GM19023 (cell line): ENCODE data around the gene CELSR1.

Experiments used
- ATAC-seq: cut with Tn5 transposase; IDR thresholded peaks from one replicate; pipeline ENCODE4 v1.9.1; 2021; ENCODE audit warnings: mild to moderate bottlenecking, moderate library complexity; ENCODE audit not compliant: unreplicated experiment

Gene CELSR1

DNA sequence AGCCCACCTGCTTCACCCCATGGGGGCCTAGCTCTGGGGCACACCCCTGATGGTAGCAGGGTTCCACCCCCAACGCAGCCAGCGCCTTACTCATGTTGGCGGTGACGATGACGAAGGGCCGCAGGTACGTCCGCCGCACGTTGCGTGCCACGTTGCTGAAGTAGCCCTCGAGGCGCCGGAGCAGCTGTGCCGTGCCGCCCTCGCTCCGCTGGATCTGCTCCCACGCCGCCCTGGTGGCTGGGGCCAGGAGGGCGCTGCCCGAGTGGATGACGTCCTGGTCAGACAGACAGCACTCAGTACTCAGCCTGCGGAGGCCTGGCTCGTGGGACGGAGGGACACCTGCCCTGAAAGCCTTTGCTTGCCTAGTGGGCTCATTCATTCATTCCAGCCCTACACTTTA lies 151.1 kb downstream of the CELSR1 start:
- no peak for ATAC-seq

DNA sequence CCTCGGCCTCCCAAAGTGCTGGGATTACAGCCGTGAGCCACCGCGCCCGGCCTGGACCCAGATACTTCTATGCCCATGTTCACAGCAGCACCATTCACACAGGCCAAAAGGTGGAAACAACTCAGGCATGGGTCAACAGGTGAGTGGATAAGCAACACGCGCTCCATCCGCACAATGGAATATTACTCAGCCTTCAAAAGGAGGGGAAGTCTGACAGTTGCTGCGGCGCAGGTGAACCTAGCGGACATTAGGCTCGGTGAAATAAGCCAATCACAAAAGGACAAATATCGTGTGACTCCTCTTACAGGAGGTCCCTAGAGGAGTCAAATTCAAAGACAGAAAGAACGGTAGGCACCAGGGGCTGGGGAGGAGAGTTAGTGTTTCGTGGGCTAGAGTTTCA lies 154.9 kb downstream of the CELSR1 start:
- no peak for ATAC-seq

DNA sequence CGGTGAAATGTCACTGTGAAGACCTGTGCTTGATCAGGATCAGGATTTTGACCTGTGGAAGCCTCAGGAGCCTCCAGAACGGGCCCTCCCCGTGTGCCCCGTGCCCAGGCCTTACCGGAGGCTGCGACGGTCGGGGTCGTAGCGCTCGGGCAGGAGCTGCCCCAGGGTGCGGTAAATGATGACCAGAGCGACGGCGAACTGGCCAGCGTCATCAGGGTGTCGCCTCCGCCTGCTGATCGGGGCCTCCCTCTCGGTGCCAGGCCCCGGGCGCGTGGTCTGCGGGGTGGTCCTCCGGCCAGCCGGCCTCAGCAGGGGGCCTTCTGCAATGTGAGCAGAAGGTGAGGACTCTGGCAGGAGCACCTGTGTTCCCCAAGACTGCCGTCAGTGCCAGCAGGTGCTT lies 155.7 kb downstream of the CELSR1 start:
- no peak for ATAC-seq

DNA sequence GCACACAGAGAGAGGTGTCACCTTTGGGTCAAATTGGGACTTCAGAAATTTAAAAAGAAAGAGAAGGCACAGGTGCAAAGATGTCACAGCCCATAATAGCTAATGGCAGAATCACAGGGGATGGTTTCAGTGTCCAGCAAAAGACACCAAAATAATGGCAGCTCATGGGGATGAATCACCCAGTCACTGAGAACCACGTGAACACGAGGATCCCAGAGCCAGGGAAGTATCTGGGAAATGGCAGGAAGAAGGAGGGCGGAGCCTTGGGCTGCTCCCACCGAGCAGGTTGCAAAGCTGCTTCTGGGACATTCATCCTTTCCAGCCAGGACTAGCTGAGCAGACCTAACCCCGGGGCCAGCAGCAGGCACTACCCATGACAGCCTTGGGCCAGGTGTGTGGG lies 156.3 kb downstream of the CELSR1 start:
- ATAC-seq, result no peak

DNA sequence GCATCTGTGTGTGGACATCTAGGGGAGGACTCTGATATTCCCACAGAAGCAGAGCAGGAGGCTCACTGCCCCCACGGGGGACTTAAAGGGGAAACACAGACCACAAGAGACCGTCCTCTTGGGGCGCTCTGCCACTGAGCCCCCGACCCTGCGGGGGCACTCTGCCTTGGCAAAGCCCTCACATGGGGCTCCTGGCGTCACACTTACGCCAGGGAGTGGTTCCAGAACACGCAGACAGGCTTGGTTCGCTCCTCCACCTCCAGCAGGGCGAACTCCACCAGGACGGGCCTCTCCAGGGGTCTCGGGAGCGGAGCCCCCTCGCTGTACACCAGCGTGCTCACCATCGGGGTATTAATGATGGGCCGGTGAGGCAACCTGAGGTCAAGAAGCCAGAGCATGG lies 156.8 kb downstream of the CELSR1 start:
- ATAC-seq, result no peak

DNA sequence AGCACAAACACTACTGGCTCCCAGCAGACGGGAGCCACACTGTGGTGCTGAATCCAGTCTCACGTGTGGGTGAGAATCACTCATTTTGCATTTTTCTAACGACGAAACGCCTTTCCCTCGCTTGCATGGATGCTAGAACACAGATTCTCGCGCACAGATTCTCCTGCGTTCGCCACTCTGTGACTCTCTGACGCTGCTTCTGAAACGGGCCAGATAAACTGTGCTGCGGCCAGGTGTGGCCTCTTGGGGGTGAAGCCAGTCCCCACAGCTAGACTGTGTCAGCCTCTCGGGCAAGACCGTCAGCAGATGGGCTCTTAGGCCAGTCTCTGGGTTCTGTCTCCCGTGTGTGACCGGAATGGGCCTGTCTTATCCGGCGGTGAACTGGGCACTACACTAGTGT lies 157.4 kb downstream of the CELSR1 start:
- no peak for ATAC-seq

DNA sequence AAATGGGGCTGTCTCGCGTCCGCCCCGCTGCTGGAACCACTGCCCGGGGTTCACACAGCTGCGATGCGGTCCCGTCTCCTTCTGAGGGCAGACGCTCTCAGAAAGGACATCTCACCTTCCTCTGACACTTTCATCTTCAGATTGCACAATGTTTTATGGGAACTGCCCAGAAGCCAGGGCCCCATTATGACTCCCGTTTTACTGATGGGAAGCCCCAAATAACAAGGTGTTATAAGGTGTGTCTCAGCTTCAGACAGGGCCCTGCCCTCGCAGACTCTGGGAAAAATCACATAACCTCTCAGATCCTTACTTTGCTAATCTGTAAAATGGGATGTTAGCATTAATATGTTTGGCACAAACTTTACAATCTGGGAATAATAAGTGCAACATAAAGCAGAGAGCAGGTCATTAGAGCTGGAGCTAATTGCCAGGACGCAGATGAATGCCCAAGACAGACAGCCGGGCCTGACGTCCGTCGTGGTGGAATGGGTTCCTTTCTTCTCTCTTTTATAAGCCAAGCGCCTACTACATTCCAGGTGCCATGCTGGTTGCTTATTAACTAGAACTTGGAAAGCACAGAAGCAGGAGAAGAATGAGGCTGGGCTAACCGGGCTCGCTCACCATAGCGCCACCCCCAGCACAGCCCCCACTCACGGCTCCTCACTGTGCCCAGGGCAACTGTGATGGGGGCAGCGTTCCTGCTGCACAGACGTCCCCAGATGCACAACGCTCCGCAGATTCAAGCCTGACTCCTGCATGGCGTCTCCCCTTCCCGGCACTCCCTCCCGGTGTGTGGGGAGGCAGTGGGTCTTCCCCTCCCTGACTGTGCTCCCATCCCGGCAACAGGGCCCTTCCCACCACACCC lies 158.1 kb downstream of the CELSR1 start:
- no peak for ATAC-seq

DNA sequence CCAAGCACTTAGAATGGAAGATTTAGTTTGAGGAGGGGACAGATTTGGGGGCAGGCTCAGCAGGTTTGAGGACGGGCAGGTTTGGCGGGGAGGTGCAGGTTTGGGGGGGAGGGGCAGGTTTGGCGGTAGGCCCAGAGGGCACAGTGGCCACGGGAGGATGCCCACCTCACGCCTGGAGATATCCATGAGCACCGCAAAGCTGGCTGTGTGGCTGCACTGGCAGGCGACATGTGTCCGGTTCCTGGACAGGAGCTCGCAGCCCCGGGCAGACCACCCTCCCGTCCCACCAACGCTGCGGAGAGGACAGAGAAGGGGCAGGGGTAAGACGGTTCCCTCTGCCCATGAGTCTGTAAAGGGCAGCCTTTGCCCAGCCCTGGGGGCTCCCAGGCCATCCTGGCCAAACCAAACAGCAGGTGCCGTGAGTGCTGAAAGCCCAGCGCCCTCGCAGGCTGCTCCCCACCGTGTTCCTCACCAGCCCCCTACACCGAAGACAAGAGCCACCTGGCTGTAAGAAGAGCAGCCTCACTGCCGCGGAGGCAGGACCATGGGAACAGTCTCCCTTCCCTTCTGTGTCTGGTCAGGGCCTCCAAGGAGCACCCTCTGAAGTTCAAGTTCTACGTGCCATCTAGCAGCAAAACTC lies 158.9 kb downstream of the CELSR1 start:
- ATAC-seq, result no peak

DNA sequence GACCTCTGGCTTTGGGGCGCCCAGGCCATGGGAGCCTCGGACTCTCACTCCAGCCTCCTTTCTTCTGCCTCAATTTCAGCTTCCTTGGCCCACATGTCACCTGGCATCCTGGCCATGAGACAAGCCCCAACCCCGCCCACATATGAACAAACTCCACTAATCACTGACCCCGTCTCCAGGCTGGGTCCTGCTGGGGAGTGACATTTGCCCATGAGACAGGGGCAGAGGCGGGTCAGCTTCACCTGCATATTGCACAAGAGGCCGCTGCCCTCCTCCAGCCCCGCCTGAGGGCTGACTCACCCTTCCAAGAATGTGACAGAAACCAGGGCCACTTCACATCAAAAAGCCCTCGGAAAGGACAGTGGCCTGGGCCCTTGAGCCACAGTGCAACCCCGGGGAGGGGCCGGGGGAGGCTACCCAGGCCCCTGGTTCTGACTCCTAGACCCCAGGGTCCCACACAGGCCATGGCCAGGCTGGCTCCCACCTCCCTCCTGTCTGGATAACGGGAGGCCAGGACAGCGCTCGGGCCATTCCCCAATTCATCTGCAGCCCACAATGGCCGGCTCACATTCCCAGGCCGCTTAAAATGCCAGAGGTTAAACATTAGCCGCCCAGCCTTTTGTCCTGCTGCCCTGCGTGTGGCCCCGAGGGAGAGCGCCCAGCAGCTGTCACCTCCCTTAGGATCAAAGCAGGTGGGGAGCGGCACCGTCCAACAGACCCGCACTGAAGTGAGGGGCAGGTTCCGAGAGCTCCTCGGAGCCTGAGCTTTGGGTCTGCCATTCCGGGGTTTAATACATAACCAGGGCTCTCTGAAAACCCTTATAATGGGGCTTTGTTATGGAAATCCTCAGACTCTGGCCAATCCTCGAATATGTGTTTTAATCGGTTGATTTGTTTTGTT lies 159.6 kb downstream of the CELSR1 start:
- no peak for ATAC-seq

DNA sequence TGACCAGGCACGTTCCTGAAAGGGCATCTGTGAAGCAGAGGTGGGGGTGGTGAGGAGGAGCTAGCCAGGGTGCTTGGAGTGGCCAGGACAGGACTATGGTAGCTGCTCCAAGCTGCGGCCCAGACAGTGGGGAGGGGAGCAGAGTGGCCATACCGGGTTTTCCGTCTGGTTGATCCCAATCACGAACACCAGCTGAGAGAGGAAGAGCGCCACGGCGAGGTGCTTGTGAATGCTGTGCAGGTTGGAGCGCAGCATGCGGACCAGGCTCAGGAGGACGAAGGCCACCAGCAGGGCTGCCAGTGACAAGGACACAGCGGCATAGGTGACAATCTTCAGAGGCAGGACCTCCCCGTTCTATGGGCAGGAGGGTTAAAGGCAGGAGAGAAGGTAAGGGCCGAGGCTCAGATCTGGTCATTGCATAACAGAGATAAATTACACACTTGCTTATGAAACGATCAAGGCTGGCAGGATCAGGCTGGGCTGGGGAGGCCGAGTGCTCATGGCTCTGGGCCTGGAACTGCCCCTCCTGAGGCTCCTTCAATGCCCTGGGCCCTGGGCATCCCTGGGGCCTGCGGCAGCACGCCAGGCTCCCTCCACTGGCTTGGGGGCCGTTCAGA lies 160.4 kb downstream of the CELSR1 start:
- ATAC-seq, result no peak

DNA sequence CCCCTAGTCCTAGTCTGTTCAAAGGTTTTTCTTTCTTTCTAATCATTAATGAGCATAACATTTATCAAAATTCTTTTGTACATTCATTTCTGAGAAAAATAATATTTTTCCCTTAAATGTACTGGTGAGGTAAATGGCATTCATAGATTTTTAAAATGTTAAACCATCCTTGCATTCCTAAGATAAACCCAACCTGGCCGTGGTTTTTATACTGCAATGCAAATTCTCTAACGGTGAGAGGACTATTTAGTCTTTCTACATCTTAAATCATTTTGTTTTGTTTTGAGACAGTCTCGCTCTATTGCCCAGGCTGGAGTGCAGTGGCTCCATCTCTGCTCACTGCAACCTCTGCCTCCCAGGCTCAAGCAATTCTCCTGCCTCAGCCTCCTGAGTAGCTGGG lies 161.3 kb downstream of the CELSR1 start:
- no peak for ATAC-seq

DNA sequence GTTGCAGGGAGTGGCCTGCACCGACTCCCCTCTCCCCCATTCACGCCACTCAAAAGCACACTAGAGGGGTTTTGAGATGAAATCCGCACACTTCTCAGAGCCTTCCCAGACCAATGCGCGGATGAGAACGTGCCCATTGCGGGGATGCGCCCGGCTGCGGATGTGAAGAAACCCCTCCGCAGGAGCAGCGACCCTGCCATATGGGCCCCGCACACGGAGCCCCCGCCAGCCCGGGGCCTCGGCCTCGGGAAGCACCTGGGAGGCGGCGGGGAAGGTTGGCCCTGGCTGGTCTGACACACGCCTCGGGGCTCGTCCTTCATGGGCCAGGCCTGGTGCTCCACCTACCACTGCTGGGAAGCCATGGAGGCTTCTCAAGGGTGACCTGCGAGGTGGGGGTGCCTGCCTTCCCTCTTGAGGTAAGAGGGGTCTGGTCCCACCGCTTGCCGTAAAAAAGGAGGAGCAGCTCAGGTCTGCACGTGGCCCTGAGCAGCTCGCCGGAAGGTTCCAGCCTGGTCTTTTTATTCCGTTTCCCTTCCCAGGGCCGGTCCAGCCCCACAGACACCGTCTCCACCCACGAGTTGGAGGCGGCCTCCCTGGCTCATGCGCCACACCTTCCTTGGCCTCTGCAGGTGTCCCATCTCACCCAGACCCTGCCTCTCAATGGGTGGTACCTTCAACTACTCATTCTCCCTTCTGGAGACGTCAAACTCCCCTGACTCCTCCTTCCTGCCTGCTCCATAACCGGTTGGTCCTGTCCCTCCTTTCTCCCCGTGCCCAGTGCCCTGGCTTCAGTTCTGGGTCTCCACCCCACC lies 162.6 kb downstream of the CELSR1 start:
- no peak for ATAC-seq

DNA sequence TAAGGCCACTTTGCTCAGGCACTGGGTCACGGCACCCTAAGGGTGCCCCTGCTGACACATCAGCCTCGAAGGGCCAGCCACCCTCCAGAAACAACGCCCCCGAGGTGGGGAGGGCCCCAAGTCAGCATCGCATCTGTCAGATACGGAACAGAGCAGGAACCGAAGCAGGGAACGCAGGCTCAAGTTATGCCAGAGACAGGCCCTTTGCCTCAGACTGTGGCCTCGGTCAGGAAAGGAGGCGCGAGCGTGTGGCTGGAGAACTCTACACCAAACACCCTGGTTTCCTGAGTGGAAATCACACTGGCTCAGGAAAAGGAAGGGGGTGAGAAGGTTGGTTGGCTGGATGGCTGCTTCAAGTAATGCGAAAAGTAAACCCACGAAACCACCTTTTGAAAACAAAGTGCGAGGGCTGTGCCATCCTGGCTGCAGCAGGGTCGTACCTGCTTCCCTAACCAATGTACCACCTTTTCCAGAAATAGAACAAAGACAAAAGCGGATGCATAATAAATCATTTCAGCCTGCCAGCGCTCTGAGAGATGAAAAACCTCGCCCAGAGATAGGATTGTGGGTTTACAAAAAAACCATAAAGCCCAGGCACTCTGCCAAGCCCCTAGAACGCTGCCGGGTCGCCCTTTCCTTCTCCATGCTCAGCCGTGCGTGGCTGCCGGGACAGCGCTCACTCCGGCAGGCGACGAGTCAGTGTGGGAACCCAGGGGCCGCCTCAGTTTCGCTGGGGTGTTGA lies 163.3 kb downstream of the CELSR1 start:
- no peak for ATAC-seq

DNA sequence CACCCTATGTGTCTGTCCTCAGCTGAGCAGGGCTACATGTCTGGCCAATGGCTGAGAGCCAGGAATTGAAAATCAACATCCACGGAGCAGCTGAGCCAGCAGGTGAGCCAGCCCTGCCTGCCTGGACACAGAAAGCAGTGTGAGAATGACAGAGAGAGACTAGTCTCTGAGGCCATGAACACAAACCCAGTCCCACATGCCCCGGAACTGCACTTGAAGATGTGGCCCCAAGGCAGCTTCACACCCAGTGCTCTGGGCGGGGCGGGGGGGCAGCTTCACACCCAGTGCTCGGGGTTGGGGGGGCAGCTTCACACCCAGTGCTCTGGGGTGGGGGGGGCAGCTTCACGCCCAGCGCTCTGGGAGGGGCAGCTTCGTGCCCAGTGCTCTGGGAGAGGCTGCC lies 164.3 kb downstream of the CELSR1 start:
- no peak for ATAC-seq

DNA sequence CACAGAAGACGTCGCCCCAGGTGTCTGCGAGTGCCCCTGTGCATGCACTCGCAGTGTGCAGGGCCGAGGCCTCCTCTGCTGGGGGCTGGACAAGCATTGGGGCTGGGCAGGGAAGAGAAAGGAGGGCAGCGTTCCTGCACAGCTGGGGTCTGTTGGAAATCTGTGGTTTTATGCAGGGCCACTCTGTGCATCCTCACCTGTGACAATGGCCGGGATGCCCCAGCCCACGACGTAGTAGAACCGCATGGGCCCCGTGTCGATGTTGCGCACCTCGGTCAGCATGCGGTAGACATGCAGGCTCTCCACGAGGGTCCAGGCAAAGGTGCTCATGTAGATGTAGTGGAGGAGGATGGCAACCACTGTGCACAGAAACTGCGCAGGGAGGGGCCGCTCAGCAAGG lies 164.7 kb downstream of the CELSR1 start:
- no peak for ATAC-seq

DNA sequence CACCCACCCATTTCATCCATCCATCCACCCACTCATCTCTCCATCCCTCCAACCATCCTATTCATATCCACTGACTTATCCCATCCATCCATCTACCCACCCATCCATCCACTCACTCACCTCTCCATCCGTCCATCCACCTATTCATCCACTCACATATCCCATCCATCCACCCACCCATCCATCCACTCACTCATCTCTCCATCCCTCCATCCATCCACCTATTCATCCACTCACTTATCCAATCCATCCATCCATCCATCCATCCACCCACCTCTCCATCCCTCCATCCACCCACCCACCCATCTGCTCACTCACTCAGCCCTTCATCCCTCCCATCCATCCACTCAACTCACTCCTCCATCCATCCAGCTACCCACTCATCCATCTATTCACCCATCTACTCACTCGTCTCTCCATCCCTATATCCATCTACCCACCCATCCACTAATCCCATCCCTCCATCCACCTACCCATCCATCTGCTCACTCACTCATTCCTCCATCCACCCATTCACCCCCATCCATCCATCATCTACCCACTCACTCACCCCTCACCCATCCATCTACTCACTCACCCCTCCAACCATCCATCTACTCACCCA lies 165.7 kb downstream of the CELSR1 start:
- no peak for ATAC-seq

DNA sequence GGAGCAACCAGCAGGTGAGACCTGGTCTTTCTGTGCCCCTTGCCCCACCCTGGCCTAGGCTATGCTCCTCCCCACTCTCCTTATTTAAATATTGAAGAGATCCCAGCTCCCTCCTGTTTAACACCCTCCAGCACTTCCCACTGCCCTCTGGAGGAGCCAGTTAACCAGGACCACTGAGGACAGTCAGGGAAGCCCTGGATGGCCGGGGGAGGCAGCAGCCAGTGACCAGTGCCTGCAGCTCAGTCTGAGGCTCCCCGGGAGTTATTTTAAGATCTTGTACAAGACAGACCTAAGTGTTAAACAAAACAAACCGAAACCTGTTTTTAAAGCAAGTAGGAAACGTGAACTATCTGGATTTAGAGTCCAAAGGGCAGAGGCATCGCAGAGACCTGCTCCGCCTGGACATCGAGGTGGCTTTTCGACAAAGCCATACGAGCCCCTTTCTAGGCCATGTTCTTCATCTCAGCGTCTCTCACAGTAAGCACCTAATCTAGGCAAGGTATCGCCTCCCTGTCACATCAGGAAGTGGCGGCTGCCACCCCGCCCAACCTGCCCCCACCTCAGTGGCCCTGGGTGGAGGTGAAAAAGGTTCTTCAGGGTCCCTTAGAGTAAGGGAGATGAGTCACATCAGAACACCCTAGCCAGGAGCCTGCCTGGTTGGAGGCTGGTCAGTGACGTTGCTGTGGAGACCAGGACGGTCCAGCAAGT lies 166.7 kb downstream of the CELSR1 start:
- no peak for ATAC-seq

DNA sequence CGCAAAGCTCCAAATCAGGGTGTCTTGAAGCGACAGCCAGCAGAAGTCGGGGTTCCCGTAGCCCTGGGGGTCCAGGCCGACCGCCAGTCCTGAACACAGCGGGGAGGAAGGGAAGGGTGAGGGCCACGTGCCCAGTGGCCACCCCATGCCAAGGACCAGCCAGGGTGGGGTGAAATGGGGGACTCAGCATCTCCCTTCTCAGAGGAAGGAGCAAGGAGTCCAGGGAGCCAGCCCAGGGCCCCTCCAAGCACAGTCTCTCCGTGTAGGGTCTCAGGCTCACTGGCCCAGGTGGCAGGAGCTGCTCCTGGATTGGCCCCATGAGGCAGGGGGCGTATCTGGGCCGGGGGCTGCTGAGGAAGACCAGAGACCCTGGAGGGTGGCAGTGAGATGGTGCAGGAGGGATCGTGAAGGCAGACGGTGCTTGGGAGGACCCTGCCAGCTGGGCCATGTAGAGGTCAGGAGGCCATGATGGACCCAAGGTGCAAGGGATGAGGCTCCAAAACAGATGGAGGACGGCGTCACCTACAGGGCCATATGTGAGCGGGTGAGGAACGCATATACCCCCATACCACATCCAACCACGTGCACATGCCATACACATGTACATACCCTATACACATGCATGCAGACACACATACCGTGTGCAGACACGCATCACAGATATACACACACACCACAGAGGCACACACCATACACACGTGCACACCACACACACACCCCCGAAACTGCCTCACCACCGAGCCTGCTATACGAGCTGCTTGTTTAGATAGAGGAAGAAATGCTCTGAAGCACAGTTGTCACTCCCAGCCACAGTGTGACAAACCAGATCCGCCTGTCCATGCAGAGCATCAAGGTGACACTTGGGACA lies 167.5 kb downstream of the CELSR1 start:
- ATAC-seq, result no peak
